Measurements from ENCODE around the gene CDC42EP3.

Gene CDC42EP3

GRCh38 chr2:37593024-37593423 is 78.4 kb downstream of the CDC42EP3 start:
- no peak overlapping the region for H3K27ac ChIP-seq (ENCODE audit: low read depth, low read length)
- H3K4me1 ChIP-seq (ENCODE audit: control insufficient read depth, insufficient read depth, low read length), result no peaks in the 10 kb centered on the region
- H3K4me3 ChIP-seq (ENCODE audit: low read length), result no peak overlapping the region
- H3K9ac ChIP-seq (ENCODE audit: low read length), result no peak overlapping the region
- H3K27me3 ChIP-seq (ENCODE audit: control insufficient read depth, insufficient read depth, low read length), result no peaks in the 10 kb centered on the region
- no peaks in the 10 kb centered on the region for H3K36me3 ChIP-seq (ENCODE audit: control insufficient read depth, insufficient read depth, low read length)

Measured in rectal smooth muscle tissue (tissue), 1 donor.